C4-2B (cell line): ENCODE data around the gene GALNT12.

Source experiments
- H3K27ac ChIP-seq: fragments of 450-650 bp; 2 replicates; pipeline ENCODE4 v1.5.1; 2017
- ZFX ChIP-seq: fragments of 450-650 bp; IDR thresholded peaks from 2 replicates; pipeline ENCODE4 v1.6.1; 2017
- TF ChIP-seq, protein P1 (sequence below): fragments of 450-650 bp; conservative IDR thresholded peaks from 2 replicates; pipeline ENCODE4 v1.5.1; 2017; ENCODE audit warnings: mild to moderate bottlenecking

Gene GALNT12

DNA sequence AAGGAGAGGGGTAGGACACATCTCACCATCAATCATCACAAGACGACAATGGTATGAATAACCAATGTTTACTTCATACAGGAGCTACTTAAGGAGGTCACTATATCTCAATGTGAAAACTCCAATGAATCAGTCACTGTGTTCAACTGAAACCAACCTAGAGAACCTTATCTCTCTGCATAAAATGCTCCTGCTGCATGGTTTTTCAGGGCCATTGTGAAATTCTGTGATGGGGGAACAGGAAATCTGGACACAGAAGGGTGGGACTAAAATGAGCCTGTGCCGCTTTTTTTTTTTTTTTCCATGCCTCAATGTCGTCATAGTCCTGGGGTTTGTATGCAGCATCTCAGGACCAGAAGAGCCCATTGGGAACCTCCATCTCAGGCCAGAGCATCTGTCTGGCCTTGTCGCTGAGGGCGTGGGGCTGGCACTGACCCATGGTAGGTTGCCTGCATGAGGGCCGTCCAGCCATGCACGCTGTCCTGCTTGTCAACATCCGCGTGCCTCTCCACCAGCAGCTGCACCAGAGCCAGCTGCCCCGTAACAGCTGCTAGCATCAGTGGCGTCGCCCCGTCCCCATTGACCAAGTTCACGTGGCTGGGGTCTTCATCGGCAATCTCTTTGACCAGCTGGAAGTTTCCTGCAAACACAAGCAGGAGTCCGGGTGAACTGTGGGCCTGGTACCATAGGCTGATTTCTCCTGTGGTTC lies 23.8 kb upstream of the GALNT12 start:
- no peak overlapping the region for H3K27ac ChIP-seq
- TF ChIP-seq, protein P1, sequence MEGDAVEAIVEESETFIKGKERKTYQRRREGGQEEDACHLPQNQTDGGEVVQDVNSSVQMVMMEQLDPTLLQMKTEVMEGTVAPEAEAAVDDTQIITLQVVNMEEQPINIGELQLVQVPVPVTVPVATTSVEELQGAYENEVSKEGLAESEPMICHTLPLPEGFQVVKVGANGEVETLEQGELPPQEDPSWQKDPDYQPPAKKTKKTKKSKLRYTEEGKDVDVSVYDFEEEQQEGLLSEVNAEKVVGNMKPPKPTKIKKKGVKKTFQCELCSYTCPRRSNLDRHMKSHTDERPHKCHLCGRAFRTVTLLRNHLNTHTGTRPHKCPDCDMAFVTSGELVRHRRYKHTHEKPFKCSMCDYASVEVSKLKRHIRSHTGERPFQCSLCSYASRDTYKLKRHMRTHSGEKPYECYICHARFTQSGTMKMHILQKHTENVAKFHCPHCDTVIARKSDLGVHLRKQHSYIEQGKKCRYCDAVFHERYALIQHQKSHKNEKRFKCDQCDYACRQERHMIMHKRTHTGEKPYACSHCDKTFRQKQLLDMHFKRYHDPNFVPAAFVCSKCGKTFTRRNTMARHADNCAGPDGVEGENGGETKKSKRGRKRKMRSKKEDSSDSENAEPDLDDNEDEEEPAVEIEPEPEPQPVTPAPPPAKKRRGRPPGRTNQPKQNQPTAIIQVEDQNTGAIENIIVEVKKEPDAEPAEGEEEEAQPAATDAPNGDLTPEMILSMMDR, result no peak
- TF ChIP-seq ZFX, result no peak

DNA sequence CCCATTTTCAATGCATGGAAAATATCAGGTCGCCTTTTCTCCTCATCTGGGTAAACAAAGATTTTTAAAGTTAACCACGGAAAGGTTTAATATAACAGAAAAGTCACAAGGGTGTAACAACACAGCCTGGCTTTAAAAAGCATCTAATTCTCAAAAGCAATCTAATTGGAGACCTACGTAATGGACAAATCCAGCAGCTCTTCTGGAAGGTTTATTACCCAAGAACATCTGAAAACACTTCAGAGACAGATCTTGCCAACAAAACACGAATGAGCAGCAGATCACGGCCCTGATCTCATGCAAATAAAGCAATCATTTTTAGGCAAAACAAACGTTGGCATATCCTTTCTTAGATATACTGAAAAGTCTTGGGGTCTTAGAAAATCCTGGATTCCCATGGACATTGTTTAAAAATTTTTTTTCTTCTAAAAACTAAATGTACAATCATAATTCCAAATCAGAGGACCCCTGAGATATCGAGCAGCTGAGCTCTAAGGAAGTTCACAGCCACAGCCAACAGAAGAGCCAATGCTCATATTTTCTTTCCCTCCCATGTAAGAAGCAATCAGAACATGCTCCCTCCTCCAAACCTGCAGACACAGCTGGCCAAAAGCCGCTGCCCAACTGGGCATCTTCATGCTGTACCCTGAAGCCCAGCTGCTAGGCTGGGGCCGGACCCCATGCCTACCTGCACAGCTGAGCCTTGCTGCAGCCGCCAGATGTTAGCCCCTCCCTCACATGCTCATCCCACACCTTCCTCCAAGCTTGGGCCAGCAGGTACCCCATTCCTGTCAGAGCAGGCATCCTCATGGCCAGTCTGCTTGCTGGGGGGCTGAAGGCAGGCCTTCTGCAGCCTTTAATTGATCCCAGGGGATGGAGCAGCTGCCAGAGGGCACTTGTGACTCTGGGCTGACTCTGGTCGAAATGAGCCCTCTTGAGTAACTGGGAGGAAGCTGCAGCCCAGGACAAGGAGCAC lies 22.4 kb upstream of the GALNT12 start:
- no peak for TF ChIP-seq ZFX
- H3K27ac ChIP-seq, result no peak overlapping the region

DNA sequence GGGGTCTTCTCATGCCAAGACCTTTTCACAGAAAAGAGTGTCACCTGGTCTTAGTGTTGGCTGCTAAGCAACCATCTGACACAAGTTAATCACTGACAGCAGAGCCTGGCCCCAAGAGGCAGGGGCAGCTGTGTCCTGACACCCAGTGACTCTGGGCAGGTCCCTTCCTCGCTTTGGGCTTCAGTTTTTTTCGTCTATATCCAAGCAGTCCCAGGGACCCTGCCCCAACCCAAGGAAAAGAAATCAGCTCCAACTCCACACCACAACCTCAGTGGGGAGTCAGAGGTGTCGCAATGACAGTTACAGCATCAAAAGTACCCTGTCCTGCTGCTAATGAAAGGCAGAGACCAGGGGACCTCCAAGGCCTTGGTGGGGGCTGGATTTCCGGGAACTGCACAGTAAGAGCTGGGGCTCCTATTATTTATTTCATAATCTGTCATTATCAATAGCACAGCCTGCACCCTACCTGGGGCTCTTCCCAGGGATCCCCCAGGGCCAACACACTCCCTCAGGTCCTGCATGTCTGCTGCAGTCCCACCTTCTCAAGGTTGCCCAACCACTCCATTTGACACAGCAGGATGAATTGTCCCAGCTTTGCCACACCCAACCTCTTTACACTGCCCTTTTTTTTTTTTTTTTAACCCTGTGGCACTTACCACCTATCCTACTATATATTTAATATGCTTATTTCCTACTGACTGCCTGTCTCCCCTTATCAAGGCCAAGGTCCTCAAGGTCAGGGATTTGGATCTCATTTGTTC lies 20.5 kb upstream of the GALNT12 start:
- no peak overlapping the region for H3K27ac ChIP-seq
- TF ChIP-seq, protein P1, result no peak
- TF ChIP-seq ZFX, result no peak

DNA sequence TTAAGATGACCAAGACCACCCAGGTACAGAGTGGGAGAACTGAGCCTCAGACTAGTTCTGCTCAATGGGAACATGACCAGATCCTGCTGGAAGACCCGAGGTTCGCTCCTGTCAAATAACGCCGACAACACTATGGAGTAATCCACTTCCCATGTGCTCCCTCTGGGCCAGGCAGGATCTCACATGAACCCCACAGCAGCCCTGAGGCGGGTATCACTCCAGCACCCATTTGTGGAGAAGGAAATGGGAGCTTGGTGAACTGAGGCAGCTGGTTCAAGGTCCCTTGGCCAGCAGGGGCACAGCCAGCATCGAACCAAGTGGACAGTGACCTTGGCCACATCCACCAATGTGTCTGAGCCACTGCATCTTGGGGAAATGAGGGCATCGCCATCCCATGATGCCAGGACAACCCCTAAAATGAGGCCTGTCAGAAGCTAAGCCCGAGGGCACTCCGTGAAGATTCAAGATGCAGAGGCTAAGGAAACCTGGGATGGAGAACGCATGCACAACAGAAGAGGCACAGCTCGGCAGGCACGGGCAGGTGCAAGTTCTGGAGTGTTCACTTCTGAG lies 19.6 kb upstream of the GALNT12 start:
- TF ChIP-seq, protein P1, result no peak
- no peak for TF ChIP-seq ZFX
- no peak overlapping the region for H3K27ac ChIP-seq

DNA sequence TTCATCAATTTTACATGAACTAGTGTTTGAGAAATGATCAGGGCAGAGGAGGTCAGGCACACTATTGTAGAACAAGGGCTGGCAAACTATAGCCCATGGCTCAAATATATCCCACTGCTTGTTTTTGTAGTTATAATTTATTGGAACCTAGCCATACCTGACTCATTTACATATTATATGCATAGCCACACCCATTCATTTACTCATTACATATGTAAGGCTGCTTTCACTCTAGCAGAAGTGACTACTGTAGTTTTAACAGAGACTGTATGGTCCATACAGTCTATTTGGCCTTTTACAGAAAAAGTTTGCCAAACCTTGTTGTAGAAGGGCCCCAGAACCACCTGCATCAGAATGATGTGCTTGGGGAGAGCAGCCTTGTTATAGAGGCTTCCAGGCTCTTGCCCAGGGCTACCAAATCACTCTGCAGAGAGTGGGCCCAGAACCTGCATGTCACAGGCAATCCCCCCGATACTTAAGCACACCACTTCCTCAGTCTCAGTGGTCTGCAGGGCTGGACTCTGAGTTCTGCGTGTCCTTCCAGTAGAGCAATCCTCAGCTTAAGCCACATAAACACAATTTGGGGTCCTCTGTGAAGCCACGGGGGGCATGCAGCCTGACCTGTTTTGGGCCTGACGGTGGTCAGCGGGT lies 17.9 kb upstream of the GALNT12 start:
- H3K27ac ChIP-seq, result no peak overlapping the region
- TF ChIP-seq, protein P1, result no peak
- no peak for TF ChIP-seq ZFX

DNA sequence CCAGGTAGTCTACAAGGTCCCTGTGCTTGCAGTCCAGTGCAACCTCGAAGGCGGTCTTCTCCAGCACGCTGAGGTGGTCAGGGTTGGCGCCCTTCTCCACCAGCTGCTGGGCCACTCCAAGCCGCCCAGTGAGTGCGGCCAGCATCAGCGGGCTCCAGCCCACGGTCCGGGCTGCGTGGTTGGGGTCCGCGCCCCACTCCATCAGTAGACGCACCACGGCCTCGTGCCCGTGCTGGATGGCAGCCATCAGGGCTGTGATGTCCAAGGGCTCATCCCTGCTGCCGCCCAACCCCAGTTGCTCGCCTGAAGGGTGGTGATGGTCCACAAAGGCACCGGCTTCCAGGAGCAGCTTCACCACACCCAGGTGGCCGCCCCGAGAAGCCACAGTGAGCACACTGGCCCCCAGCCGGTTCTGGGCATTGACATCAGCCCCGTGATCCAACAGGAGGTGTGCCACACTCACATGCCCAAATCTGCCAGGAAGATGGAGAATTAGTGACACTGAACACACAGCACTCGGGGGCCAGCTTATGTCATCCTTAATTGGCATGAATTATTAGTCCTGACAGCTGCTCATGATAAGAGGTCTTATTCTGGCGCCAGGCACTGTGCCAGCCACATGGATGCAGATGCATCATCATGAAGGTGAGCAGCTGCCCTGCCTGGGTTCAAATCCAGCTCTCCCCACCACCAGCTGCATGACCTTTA lies 17.2 kb upstream of the GALNT12 start:
- H3K27ac ChIP-seq, result no peak overlapping the region
- TF ChIP-seq, protein P1, result no peak
- no peak for TF ChIP-seq ZFX
